ENCODE results near the gene PGP. TPM values are rescaled to one million over a fixed set of nuclear protein-coding genes. Genes with fewer than 3 reads are reported as not detected.

PGP gene
- polyA plus RNA-seq, 1 donor (not counting 4 experiments of a cell fraction or from before 2014, with no cell fraction given): 10.3 TPM

DNA sequence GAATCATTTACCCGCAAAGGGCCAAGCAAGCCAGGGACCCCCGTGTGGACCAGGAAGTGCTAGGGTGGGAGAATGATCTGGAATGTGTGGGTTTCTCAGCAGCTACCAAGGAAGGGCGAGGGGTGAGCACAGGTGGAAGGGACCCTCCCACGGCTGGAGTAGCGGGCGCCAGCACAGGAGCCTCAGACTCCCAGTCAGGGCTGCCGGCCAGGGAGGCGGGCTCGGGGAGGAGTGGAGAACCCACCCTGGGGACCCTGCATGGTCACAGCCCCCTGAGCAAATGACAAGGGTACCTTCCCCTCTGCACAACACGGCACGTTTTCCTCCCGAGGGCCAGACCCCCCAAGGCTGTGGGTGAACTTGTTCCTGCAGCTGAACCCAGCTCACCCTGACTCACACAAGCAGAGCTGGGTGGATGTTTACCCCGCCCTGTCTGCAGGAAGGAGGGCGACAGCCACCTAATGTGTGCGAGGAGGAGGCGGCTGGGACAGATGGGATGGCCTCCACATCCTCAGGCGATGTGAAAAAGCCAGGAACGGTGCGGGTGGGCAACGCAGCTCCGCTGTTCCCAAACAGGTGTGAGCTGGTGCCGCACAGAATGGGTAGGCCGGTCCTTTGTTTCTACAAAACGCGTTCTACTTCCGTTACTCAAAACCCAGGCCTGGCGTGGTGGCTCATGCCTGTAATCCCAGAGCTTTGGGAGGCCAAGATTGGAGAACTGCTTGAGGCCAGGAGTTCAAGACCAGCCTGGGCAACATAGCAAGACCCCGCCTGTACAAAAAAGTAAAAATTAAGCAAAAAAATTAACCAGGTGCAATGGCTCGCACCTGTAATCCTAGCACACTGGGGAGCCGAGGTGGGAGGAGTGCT, 30.5 kb upstream of the PGP start:
- dilution Hi-C loops (cut with MboI; ENCODE audit: extremely low pct_ligation_motif_present, low sequenced_read_pairs): no loop called here
- peaks cover 8% of the 10 kb centered on the region for H3K79me2 ChIP-seq (ENCODE audit: control insufficient read depth, insufficient read depth, low read length)
- H3K27me3 ChIP-seq (ENCODE audit: control insufficient read depth, extremely low read depth, insufficient read depth, low read length): no peaks in the 10 kb centered on the region
- peaks cover 6% of the 10 kb centered on the region for H3K4me1 ChIP-seq (ENCODE audit: control insufficient read depth, extremely low read depth, insufficient read depth, low read length)
- no peaks in the 10 kb centered on the region for H4K20me1 ChIP-seq (ENCODE audit: control insufficient read depth, extremely low read depth, insufficient read depth, low read length)
- H3K4me3 ChIP-seq (ENCODE audit: control insufficient read depth in 2 of 3, extremely low read depth in 1 of 3, insufficient read depth in 2 of 3, low read depth in 1 of 3, low read length in 3 of 3): no peak overlapping the region
- no peak overlapping the region for H2AFZ ChIP-seq (ENCODE audit: control insufficient read depth, low read length)
- FAIRE-seq (no peak), DNase-seq (ENCODE audit: low read depth, low spot score) (no peak)
- no peaks in the 10 kb centered on the region for H3K9me1 ChIP-seq (ENCODE audit: control insufficient read depth, extremely low read depth, insufficient read depth, low read length)
- TF ChIP-seq, protein P1, sequence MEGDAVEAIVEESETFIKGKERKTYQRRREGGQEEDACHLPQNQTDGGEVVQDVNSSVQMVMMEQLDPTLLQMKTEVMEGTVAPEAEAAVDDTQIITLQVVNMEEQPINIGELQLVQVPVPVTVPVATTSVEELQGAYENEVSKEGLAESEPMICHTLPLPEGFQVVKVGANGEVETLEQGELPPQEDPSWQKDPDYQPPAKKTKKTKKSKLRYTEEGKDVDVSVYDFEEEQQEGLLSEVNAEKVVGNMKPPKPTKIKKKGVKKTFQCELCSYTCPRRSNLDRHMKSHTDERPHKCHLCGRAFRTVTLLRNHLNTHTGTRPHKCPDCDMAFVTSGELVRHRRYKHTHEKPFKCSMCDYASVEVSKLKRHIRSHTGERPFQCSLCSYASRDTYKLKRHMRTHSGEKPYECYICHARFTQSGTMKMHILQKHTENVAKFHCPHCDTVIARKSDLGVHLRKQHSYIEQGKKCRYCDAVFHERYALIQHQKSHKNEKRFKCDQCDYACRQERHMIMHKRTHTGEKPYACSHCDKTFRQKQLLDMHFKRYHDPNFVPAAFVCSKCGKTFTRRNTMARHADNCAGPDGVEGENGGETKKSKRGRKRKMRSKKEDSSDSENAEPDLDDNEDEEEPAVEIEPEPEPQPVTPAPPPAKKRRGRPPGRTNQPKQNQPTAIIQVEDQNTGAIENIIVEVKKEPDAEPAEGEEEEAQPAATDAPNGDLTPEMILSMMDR (optimal IDR thresholded peaks at IDR 0.05 in 1 of 3, IDR thresholded peaks at IDR 0.05 in 1 of 3, conservative IDR thresholded peaks at IDR 0.05 in 1 of 3; ENCODE audit: extremely low read depth in 1 of 3, insufficient read depth in 2 of 3, low read length in 3 of 3): no peak
- TF ChIP-seq EZH2 (IDR thresholded peaks at IDR 0.05; ENCODE audit: low read length): no peak
- H3K9ac ChIP-seq (ENCODE audit: control insufficient read depth, extremely low read depth, insufficient read depth, low read length): no peak overlapping the region
- no peaks in the 10 kb centered on the region for H3K9me3 ChIP-seq (ENCODE audit: control insufficient read depth, low read depth, low read length)
- H3K36me3 ChIP-seq (ENCODE audit: control insufficient read depth in 2 of 2, extremely low read depth in 1 of 2, insufficient read depth in 2 of 2, low read length in 2 of 2): peaks cover 18 to 27% of the 10 kb centered on the region in 2 experiments
- no peak overlapping the region for H3K27ac ChIP-seq (ENCODE audit: control insufficient read depth, insufficient read depth, low read length)
- H3K4me2 ChIP-seq (ENCODE audit: control insufficient read depth, extremely low read depth, insufficient read depth, low read depth, low read length): no peak overlapping the region

DNA sequence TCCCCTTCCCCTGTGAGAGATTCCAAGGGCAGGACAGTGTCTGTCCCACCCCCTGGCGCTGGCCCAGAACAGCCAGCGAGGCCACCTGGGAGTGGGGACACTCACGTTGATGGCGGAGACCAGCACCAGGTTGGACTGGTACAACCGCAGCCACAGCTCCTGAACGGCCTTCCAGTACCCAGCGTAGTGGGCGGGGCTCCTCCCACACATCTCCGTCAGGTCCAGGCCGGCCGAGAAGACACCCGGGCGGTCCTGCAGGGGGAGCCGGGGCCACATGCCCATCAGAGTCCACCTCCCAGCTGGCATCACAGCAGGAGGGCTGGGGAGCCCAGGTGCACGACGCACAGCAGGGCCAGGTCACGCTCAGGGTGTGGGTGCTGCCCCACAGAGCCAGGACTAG, 29.7 kb upstream of the PGP start:
- DNase-seq (ENCODE audit: low read depth, low spot score) (no peak), FAIRE-seq (no peak)
- H3K4me2 ChIP-seq (ENCODE audit: control insufficient read depth, extremely low read depth, insufficient read depth, low read depth, low read length): no peak overlapping the region
- H3K36me3 ChIP-seq (ENCODE audit: control insufficient read depth in 2 of 2, extremely low read depth in 1 of 2, insufficient read depth in 2 of 2, low read length in 2 of 2): peaks cover 21 to 27% of the 10 kb centered on the region in 2 experiments
- TF ChIP-seq EZH2 (IDR thresholded peaks at IDR 0.05; ENCODE audit: low read length): no peak
- TF ChIP-seq, protein P1 (optimal IDR thresholded peaks at IDR 0.05 in 1 of 3, IDR thresholded peaks at IDR 0.05 in 1 of 3, conservative IDR thresholded peaks at IDR 0.05 in 1 of 3; ENCODE audit: extremely low read depth in 1 of 3, insufficient read depth in 2 of 3, low read length in 3 of 3): no peak
- H3K27ac ChIP-seq (ENCODE audit: control insufficient read depth, insufficient read depth, low read length): no peak overlapping the region
- no peak overlapping the region for H3K9ac ChIP-seq (ENCODE audit: control insufficient read depth, extremely low read depth, insufficient read depth, low read length)
- H3K4me3 ChIP-seq (ENCODE audit: control insufficient read depth in 2 of 3, extremely low read depth in 1 of 3, insufficient read depth in 2 of 3, low read depth in 1 of 3, low read length in 3 of 3): no peak overlapping the region
- no peaks in the 10 kb centered on the region for H3K9me1 ChIP-seq (ENCODE audit: control insufficient read depth, extremely low read depth, insufficient read depth, low read length)
- no peak overlapping the region for H2AFZ ChIP-seq (ENCODE audit: control insufficient read depth, low read length)
- no peaks in the 10 kb centered on the region for H3K9me3 ChIP-seq (ENCODE audit: control insufficient read depth, low read depth, low read length)
- H3K79me2 ChIP-seq (ENCODE audit: control insufficient read depth, insufficient read depth, low read length): peaks cover 7% of the 10 kb centered on the region
- dilution Hi-C loops (cut with MboI; ENCODE audit: extremely low pct_ligation_motif_present, low sequenced_read_pairs): no loop called here
- H4K20me1 ChIP-seq (ENCODE audit: control insufficient read depth, extremely low read depth, insufficient read depth, low read length): no peaks in the 10 kb centered on the region
- no peaks in the 10 kb centered on the region for H3K27me3 ChIP-seq (ENCODE audit: control insufficient read depth, extremely low read depth, insufficient read depth, low read length)
- peaks cover 3% of the 10 kb centered on the region for H3K4me1 ChIP-seq (ENCODE audit: control insufficient read depth, extremely low read depth, insufficient read depth, low read length)
